DMS153 treated with DMSO at 0.1 percent for 48 hours (cell line): ENCODE results near the gene SNX10.

Source experiments
- DNase-seq: peaks from one replicate; lab custom pipeline; 2025; ENCODE audit not compliant: unreplicated experiment; lab: John Stamatoyannopoulos, UW

SNX10 gene

GRCh38 chr7:26365901-26366275 lies 74.2 kb downstream of the SNX10 start:
- DNase-seq = no peak

DNA sequence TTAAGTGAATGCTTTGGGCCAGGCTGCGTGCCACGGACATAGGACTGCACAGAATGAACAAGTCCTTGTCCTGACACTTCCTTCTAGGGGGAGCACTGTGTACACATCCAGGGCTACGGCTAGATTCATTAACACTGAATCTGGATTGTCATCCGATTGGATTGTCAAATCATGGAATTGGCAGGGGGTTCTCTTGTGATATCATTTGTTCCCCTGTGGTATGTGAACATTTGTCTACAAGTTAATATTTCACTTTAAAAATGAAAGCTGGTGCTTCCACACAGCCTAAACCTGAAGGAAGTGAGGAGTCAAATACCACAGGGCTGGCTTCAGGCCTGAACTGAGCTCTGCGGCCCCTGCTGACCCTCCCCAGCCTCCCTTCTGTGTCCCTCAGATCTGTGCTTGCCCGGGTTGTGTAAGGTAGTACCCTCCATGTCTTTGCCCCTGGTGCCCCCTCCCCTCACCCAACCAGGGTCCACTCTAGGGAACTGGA lies 75.6 kb downstream of the SNX10 start:
- DNase-seq = no peak

GRCh38 chr7:26368542-26368941 lies 76.9 kb downstream of the SNX10 start:
- DNase-seq = no peak

DNA sequence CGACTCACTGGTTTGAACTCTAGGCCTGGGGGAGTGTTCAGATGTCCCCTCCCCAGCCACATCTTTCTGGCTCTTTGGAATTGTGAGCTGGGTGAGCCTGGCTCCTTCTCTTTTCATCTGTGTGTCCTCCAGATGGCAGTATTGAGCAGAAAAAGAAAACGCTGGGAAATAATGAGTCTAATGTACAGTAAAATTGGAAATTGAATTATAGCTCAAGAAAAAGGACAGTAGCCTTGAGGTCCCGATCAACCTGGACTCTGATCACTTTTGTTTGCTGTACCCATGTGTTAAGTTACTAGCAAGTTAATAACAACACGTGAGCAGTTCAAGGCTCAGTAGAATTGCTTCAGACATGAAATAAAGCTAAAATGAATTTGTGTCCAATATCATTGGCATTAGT lies 77.9 kb downstream of the SNX10 start:
- peak; percentile 85 for DNase-seq

DNA sequence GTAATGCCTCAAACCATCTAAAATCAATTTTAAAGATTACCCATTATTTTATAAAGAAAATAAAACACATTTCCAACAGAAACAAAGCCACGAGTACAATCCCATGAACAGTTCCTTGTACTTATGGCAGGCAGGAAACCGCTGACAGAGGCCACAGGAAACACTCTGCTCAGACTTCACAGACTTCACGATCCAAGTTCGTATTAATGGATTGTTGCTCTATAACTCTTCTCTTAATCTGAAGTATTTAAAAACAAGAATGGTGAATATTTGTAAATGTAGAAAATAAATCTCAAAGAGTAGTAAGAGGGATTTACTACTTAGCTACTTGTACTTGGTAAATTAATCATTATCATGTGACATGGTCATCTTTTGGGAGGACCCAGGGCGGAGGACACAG lies 78.3 kb downstream of the SNX10 start:
- DNase-seq = peak; percentile 72

- peak; percentile 45 for DNase-seq
Observed at GRCh38 chr7:26372249-26372648, 80.6 kb downstream of the SNX10 start.

DNA sequence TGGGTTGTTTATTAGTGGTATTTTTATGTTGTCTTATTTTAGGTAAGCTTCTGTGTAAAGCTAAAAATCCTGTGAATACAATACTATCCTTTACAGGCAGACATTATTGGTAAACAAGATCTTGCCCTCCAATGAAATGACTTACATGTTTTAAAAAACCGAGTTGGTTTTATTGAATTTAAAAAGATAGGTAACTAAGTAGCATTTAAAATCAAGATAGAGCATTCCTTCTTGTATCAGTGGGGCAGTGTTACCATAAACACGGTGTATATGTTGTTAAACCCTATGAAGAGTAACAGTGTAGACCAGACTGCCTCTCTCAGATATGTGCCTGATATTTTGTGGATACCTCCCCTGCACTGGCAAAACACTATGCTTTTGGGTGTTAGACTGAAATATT lies 81.0 kb downstream of the SNX10 start:
- peak; percentile 55 for DNase-seq

- DNase-seq = peak; percentile 78
Observed at GRCh38 chr7:26374647-26375373, 83.1 kb downstream of the SNX10 start.

DNA sequence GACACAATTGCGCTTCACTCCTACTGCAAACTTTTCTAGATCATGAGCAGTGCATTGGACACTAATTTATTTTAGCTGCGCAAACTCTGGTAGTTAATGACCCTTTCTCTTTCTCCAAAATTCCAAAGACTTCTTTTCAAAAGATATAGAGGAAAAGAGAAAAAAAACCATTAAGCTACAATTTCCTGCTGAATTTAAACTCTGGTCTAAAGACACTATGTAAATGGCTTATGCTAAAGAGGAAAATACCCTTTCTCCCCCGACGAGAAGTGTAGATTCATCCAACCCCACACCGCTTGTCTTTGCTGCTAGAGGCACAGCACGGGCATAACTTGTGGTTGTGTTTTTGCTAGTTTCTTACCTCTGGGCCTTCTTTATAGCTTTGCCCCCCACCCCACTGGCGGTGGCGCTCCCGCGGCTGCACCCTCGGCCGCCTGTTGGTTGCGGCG lies 84.1 kb downstream of the SNX10 start:
- peak; percentile 72 for DNase-seq

DNA sequence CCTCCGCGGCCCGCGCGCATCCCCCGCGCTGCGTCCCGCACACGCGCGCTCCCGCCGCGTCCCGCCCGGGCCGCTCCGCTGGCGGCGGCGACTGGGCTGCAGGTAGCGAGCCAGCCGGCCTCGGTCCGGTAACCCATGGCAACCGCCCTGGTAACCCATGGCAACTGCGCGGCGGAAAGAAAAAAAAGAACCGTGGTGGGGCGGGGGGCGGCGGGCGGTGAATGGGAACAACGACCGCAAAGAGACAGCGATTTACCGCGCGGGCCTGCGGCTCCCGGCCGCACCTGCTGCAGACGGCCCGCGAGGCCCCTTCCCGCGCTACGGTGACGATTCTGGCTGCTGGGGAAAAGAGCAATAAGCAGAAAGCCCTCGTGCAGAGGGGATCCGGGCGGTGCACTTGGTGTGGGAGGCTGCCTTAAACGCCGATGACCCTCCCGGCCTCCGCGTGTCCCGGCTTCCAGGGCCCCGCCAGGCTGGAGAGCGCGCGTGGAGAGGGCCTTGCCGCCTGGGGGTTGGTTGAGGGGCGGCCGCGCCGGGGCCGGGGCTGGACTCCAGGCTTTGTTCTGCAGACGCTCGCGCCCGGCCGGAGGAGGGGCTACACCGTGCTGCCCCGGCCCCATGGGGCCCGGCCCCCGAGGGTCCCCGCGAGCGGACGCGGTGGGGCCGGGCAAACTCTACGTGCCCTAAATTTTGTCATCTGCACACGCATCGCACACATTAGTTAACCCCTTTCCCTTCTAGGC lies 84.7 kb downstream of the SNX10 start:
- peak; percentile 85 for DNase-seq

DNA sequence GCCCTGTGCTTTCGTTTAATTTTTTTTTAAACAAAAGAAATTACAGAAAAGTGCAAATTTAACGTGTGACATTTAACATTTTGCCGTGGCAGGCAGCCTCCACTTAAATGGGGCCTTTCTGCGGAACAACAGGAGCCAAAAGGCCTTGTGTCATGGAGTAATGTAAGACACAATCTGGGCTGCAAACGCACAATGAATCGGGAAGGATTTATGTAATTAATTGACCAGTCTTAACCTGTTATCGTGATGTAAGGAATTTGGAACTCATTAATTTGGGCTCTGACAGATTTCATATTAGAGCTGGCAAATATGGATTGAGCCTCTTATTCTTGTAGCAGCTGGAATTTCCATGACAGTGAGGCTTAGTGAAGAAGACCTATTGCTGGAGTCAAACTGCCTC lies 86.4 kb downstream of the SNX10 start:
- no peak for DNase-seq

GRCh38 chr7:26379711-26380110 lies 88.0 kb downstream of the SNX10 start:
- DNase-seq = peak; percentile 92

GRCh38 chr7:26381476-26382353 lies 90.1 kb downstream of the SNX10 start:
- DNase-seq = no peak

DNA sequence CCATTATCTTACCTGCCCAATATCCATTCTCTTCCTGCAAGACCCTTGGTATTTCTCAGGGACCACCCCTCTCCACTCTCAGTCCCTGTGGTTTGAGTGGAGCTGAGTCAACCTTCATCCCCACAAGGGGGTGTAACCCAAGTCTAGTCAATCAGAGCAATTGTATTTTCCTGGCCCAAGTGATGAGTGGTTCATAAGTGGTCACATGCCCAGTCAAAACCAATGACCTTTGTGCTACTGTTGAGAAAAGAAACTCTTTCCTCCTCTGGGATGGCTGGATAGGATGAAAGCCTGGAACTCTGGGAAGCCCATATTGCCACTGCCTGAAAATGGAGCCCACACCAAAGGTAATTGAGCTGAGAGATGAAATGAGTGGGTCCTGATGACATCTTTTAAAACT lies 93.6 kb downstream of the SNX10 start:
- no peak for DNase-seq

DNA sequence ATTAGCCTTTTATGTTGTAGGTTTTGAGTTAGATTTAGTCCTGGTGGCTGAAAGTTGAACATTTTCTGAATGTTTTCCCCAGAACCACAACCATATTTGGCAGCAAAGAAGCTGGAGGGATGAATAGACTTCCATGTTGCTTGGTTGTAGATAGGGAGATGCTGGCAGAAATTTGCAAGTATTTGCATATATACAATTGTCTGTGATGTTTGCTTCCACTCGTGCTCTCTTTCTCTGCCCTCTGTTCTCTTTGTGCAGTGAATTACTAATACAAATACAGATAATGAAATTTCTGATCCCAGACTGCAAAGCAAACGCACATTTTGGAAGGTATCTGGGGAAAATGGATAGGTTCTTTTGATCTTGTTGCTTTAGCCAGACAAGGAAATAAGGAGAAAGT lies 96.1 kb downstream of the SNX10 start:
- no peak for DNase-seq

DNA sequence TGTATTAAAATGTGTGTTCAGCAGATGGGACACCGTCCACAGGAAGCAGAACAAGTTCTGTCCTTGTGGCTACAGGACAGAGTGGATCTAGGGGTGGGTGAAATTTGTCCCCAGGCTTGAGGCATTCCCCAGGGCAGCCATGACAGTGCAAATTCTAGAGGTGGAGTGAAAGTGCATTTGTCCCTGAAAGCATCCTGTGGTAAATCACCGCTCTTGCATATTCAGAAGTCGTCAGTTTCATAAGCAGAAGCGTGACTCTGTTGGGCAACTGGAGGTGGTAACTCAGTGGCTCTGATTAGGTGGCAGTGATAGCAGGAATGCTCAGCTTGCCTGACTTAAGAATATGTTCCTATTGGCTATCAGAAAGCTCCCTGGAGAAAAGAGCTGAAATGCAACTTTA lies 96.6 kb downstream of the SNX10 start:
- DNase-seq = no peak

- no peak for DNase-seq
Observed at GRCh38 chr7:26390016-26390415, 98.4 kb downstream of the SNX10 start.

DNA sequence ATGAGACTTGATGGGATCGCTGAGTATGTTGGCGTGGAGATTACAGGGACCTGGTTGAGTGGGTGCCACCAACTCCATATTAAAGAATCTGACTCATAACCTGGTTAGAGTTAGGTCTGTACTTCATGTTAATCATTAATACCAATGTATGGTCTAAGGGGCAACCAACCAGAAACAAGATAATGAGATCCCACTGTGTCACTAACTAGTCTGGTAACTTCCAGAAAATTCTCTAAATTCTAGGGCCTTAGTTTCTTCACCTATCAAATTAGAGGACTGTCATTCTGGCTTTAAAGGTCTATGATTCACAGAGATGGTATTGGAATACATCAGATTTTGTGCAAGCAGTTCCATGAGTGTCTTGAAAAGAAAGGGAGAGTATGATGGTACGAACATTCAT lies 102.2 kb downstream of the SNX10 start:
- no peak for DNase-seq

- DNase-seq = no peak
Observed at GRCh38 chr7:26397332-26397731, 105.7 kb downstream of the SNX10 start.

GRCh38 chr7:26397796-26398426 lies 106.2 kb downstream of the SNX10 start:
- DNase-seq = peak; percentile 78

DNA sequence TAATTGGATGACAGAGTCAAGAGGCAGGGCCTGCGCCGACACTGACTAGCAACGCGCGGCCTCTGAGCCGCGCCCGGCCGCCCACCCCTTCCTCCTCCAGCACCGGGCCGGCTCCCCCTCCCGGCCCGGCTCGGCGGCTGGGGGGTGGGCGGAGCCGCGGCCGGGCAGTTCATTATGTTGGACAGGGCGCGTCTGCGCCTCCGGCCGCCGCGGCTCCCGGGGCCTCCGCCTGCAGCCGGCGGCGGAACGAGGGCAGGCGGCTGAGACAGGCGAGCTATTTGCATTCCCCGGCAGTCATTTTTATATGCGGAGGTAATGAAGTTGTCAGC lies 106.7 kb downstream of the SNX10 start:
- DNase-seq = peak; percentile 79
